ENCODE data around the gene TBC1D10A. TPM values are rescaled to one million over a fixed set of nuclear protein-coding genes. Genes with fewer than 3 reads are reported as not detected.

Gene TBC1D10A
- total RNA-seq, 2 donors from 2014 or later: 12.1 to 13.7 TPM

GRCh38 chr22:30245181-30245984 lies 81.4 kb downstream of the TBC1D10A start:
- Histone ChIP-seq H3K9ac (ENCODE audit: extremely low read depth, low read length, poor library complexity, severe bottlenecking) (no peak overlapping the region), H3K9me3 (ENCODE audit: control insufficient read depth, low read length) (no peaks in the 10 kb centered on the region), H3K27ac (ENCODE audit: low read depth, low read length) (no peak overlapping the region), H3K4me1 (ENCODE audit: control insufficient read depth, insufficient read depth, low read length) (no peaks in the 10 kb centered on the region), H3K4me3 (ENCODE audit: low read length) (peak overlapping the region; percentile 78), H3K27me3 (ENCODE audit: control insufficient read depth, insufficient read depth, low read length, poor library complexity, severe bottlenecking) (peaks cover 38% of the 10 kb centered on the region), H3K36me3 (ENCODE audit: control insufficient read depth, insufficient read depth, low read length) (no peaks in the 10 kb centered on the region)
- Mint-ChIP-seq H3K27me3 (ENCODE audit: insufficient read depth) (peaks cover 43% of the 10 kb centered on the region), H3K4me1 (peaks cover 5% of the 10 kb centered on the region), H3K4me3 (peak overlapping the region; percentile 71), H3K27ac (no peak overlapping the region), H3K36me3 (ENCODE audit: low read depth) (no peaks in the 10 kb centered on the region), H3K9me3 (no peaks in the 10 kb centered on the region)
- no peak for TF ChIP-seq CTCF (conservative IDR thresholded peaks at IDR 0.05)
- 36% methylated on average over 12 of the region's 15 CpGs; no CpG with 5 or more reads in 1 of the 2 experiments for WGBS, 2 experiments (ENCODE audit: insufficient coverage in 1 of 2, insufficient read length in 1 of 2)
- peak; percentile 80 for DNase-seq

GRCh38 chr22:30244641-30245040 lies 82.1 kb downstream of the TBC1D10A start:
- no peak for TF ChIP-seq CTCF (conservative IDR thresholded peaks at IDR 0.05)
- H3K27ac ChIP-seq (ENCODE audit: low read depth, low read length): no peak overlapping the region
- peaks cover 38% of the 10 kb centered on the region for H3K27me3 ChIP-seq (ENCODE audit: control insufficient read depth, insufficient read depth, low read length, poor library complexity, severe bottlenecking)
- Mint-ChIP-seq H3K9me3 (no peaks in the 10 kb centered on the region), H3K27ac (no peak overlapping the region), H3K36me3 (ENCODE audit: low read depth) (no peaks in the 10 kb centered on the region), H3K4me1 (peaks cover 5% of the 10 kb centered on the region), H3K4me3 (no peak overlapping the region), H3K27me3 (ENCODE audit: insufficient read depth) (peaks cover 43% of the 10 kb centered on the region)
- no peak overlapping the region for H3K9ac ChIP-seq (ENCODE audit: extremely low read depth, low read length, poor library complexity, severe bottlenecking)
- DNase-seq: no peak
- no peaks in the 10 kb centered on the region for H3K4me1 ChIP-seq (ENCODE audit: control insufficient read depth, insufficient read depth, low read length)
- no peak overlapping the region for H3K4me3 ChIP-seq (ENCODE audit: low read length)
- WGBS, 2 experiments (ENCODE audit: insufficient coverage in 1 of 2, insufficient read length in 1 of 2): 98 to 100% methylated on average over 1 to 5 of the region's 5 CpGs
- no peaks in the 10 kb centered on the region for H3K9me3 ChIP-seq (ENCODE audit: control insufficient read depth, low read length)
- no peaks in the 10 kb centered on the region for H3K36me3 ChIP-seq (ENCODE audit: control insufficient read depth, insufficient read depth, low read length)

- H3K36me3 Mint-ChIP-seq (ENCODE audit: low read depth): no peaks in the 10 kb centered on the region
- H3K27me3 Mint-ChIP-seq (ENCODE audit: insufficient read depth): peaks cover 43% of the 10 kb centered on the region
- no peak overlapping the region for H3K9ac ChIP-seq (ENCODE audit: extremely low read depth, low read length, poor library complexity, severe bottlenecking)
- H3K4me3 ChIP-seq (ENCODE audit: low read length): no peak overlapping the region
- H3K27ac Mint-ChIP-seq: no peak overlapping the region
- H3K27ac ChIP-seq (ENCODE audit: low read depth, low read length): no peak overlapping the region
- no peak for DNase-seq
- no peaks in the 10 kb centered on the region for H3K9me3 Mint-ChIP-seq
- no peak overlapping the region for H3K4me3 Mint-ChIP-seq
- TF ChIP-seq CTCF (conservative IDR thresholded peaks at IDR 0.05): no peak
- H3K36me3 ChIP-seq (ENCODE audit: control insufficient read depth, insufficient read depth, low read length): no peaks in the 10 kb centered on the region
- H3K4me1 ChIP-seq (ENCODE audit: control insufficient read depth, insufficient read depth, low read length): no peaks in the 10 kb centered on the region
- WGBS, 2 experiments (ENCODE audit: insufficient coverage in 1 of 2, insufficient read length in 1 of 2): 93 to 100% methylated on average over 6 to 10 of the region's 10 CpGs
- H3K9me3 ChIP-seq (ENCODE audit: control insufficient read depth, low read length): no peaks in the 10 kb centered on the region
- H3K27me3 ChIP-seq (ENCODE audit: control insufficient read depth, insufficient read depth, low read length, poor library complexity, severe bottlenecking): peaks cover 38% of the 10 kb centered on the region
- peaks cover 5% of the 10 kb centered on the region for H3K4me1 Mint-ChIP-seq
These were observed 82.7 kb downstream of the TBC1D10A start for GRCh38 chr22:30244066-30244465.
